Vagina (tissue), 2 donors: ENCODE data around the gene TMTC2.

Experiments
- POLR2A ChIP-seq, 2 donors: fragments of 450-650 bp; IDR thresholded peaks; one replicate each; pipeline ENCODE4 v1.6.1; 2017; ENCODE audit warnings: antibody characterized with exemption in 2 of 2, mild to moderate bottlenecking in 2 of 2, moderate library complexity in 2 of 2
- POLR2AphosphoS5 ChIP-seq, 2 donors: sonication (generic); formaldehyde crosslinking; IDR thresholded peaks; one replicate each; pipeline ENCODE4 v1.9.0; 2017; ENCODE audit warnings: antibody characterized with exemption in 2 of 2, mild to moderate bottlenecking in 2 of 2, low read depth in 1 of 2; ENCODE audit not compliant: insufficient read depth in 1 of 2
- TF ChIP-seq, protein P1 (sequence below), 3 experiments: fragments of 450-650 bp in 2 of 3; fragments of 200-600 bp in 1 of 3; sonication (generic) in 1 of 3; IDR thresholded peaks; one replicate each; pipeline ENCODE4 v1.5.1; 2017 to 2019; ENCODE audit warnings: antibody characterized with exemption in 3 of 3, mild to moderate bottlenecking in 2 of 3, moderate library complexity in 2 of 3

- TF ChIP-seq, protein P1, sequence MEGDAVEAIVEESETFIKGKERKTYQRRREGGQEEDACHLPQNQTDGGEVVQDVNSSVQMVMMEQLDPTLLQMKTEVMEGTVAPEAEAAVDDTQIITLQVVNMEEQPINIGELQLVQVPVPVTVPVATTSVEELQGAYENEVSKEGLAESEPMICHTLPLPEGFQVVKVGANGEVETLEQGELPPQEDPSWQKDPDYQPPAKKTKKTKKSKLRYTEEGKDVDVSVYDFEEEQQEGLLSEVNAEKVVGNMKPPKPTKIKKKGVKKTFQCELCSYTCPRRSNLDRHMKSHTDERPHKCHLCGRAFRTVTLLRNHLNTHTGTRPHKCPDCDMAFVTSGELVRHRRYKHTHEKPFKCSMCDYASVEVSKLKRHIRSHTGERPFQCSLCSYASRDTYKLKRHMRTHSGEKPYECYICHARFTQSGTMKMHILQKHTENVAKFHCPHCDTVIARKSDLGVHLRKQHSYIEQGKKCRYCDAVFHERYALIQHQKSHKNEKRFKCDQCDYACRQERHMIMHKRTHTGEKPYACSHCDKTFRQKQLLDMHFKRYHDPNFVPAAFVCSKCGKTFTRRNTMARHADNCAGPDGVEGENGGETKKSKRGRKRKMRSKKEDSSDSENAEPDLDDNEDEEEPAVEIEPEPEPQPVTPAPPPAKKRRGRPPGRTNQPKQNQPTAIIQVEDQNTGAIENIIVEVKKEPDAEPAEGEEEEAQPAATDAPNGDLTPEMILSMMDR (IDR thresholded peaks at IDR 0.05) = no peak
- TF ChIP-seq POLR2A (IDR thresholded peaks at IDR 0.05) = no peak
- TF ChIP-seq POLR2AphosphoS5 (IDR thresholded peaks at IDR 0.05; ENCODE audit: insufficient read depth in 1 of 2, low read depth in 1 of 2) = no peak
Measured at GRCh38 chr12:82948491-82948890, 261.8 kb downstream of the TMTC2 start.
